SU-DHL-6 (cell line): ENCODE results near the gene ZBTB12.
A peak's percentile ranks its signal among the peaks of the same experiment; 100 is the strongest.

Source experiments
- H2AFZ ChIP-seq: fragments of 200-600 bp; sonication (generic); 2 replicates; pipeline ENCODE4 v1.6.1; 2014; ENCODE audit warnings: low read depth, mild to moderate bottlenecking, moderate library complexity, mixed read lengths, antibody characterized with exemption, low read length; ENCODE audit not compliant: severe bottlenecking
- H3F3A ChIP-seq: fragments of 200-600 bp; shearing (Covaris generic); 2 replicates; pipeline ENCODE4 v1.6.0; 2016; ENCODE audit warnings: antibody characterized with exemption, mild to moderate bottlenecking; ENCODE audit not compliant: insufficient read depth
- H3K27ac ChIP-seq: fragments of 200-600 bp; sonication (generic); 2 replicates; pipeline ENCODE4 v1.5.1; 2016; ENCODE audit warnings: low read depth, mild to moderate bottlenecking, low read length, moderate library complexity, mixed read lengths
- H3K27me3 ChIP-seq: fragments of 200-600 bp; sonication (generic), shearing (Covaris generic); 2 replicates; pipeline ENCODE4 v1.6.0; 2014; ENCODE audit warnings: mild to moderate bottlenecking, low read length
- H3K36me3 ChIP-seq: fragments of 200-600 bp; sonication (generic); 2 replicates; pipeline ENCODE4 v1.6.1; 2014; ENCODE audit warnings: mild to moderate bottlenecking, low read length, mixed read lengths
- H3K4me2 ChIP-seq: fragments of 300-600, 200-600 bp; shearing (Covaris generic), sonication (generic); 2 replicates; pipeline ENCODE4 v1.6.0; 2014; ENCODE audit warnings: low read length, low read depth, mild to moderate bottlenecking; ENCODE audit not compliant: poor library complexity, severe bottlenecking
- H3K4me3 ChIP-seq: fragments of 200-600 bp; sonication (generic); 2 replicates; pipeline ENCODE4 v1.5.1; 2014; ENCODE audit warnings: antibody characterized with exemption, low read length, mild to moderate bottlenecking, mixed read lengths; ENCODE audit not compliant: insufficient read depth, poor library complexity, severe bottlenecking
- H3K79me2 ChIP-seq: fragments of 200-600 bp; sonication (generic); 2 replicates; pipeline ENCODE4 v1.6.1; 2014; ENCODE audit warnings: mild to moderate bottlenecking, low read length, moderate library complexity; ENCODE audit not compliant: insufficient read depth
- H3K9ac ChIP-seq: fragments of 200-600 bp; sonication (generic); 2 replicates; pipeline ENCODE4 v1.7.0; 2014; ENCODE audit warnings: mild to moderate bottlenecking, low read length
- H3K9me2 ChIP-seq: fragments of 200-600 bp; sonication (generic); replicated peaks from 2 replicates; pipeline ENCODE4 v1.6.1; 2014; ENCODE audit warnings: low read length; ENCODE audit not compliant: insufficient read depth
- H3K9me3 ChIP-seq: fragments of 200-600 bp; sonication (generic); 2 replicates; pipeline ENCODE4 v1.6.1; 2014; ENCODE audit warnings: low read length, mixed read lengths; ENCODE audit not compliant: insufficient read depth
- H4K20me1 ChIP-seq: fragments of 200-600 bp; sonication (generic); 2 replicates; pipeline ENCODE4 v1.6.1; 2014; ENCODE audit warnings: low read depth, mild to moderate bottlenecking, antibody characterized with exemption, low read length, moderate library complexity, mixed read lengths
- EZH2phosphoT487 ChIP-seq: fragments of 200-600 bp; sonication (generic), shearing (Covaris generic); conservative IDR thresholded peaks from 2 replicates; pipeline ENCODE4 v1.6.1; 2018; ENCODE audit warnings: mild to moderate bottlenecking, antibody characterized with exemption, low read length, moderate library complexity, mixed read lengths
- TF ChIP-seq, protein P1 (sequence below): fragments of 200-600 bp; sonication (generic); IDR thresholded peaks from one replicate; pipeline ENCODE4 v1.5.1; 2017; ENCODE audit warnings: antibody characterized with exemption, mild to moderate bottlenecking, low read length, moderate library complexity; ENCODE audit not compliant: insufficient read depth, poor library complexity, severe bottlenecking

Gene ZBTB12

GRCh38 chr6:31861919-31862343 is 40.0 kb downstream of the ZBTB12 start:
- Histone ChIP-seq H3K9ac (peak overlapping the region; percentile 66), H3K4me2 (peak overlapping the region; percentile 78), H3K9me3 (no peaks in the 10 kb centered on the region), H3K36me3 (no peaks in the 10 kb centered on the region; the same call in 1 of the 2 replicates), H3K27me3 (no peaks in the 10 kb centered on the region), H3F3A (peaks cover 12% of the 10 kb centered on the region), H4K20me1 (no peaks in the 10 kb centered on the region), H2AFZ (no peak overlapping the region), H3K4me3 (peak overlapping the region; percentile 64), H3K9me2 (no peaks in the 10 kb centered on the region), H3K27ac (no peak overlapping the region), H3K79me2 (peaks cover 5% of the 10 kb centered on the region; the same call in 1 of the 2 replicates)
- TF ChIP-seq, protein P1, sequence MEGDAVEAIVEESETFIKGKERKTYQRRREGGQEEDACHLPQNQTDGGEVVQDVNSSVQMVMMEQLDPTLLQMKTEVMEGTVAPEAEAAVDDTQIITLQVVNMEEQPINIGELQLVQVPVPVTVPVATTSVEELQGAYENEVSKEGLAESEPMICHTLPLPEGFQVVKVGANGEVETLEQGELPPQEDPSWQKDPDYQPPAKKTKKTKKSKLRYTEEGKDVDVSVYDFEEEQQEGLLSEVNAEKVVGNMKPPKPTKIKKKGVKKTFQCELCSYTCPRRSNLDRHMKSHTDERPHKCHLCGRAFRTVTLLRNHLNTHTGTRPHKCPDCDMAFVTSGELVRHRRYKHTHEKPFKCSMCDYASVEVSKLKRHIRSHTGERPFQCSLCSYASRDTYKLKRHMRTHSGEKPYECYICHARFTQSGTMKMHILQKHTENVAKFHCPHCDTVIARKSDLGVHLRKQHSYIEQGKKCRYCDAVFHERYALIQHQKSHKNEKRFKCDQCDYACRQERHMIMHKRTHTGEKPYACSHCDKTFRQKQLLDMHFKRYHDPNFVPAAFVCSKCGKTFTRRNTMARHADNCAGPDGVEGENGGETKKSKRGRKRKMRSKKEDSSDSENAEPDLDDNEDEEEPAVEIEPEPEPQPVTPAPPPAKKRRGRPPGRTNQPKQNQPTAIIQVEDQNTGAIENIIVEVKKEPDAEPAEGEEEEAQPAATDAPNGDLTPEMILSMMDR = no peak
- no peak for TF ChIP-seq EZH2phosphoT487

DNA sequence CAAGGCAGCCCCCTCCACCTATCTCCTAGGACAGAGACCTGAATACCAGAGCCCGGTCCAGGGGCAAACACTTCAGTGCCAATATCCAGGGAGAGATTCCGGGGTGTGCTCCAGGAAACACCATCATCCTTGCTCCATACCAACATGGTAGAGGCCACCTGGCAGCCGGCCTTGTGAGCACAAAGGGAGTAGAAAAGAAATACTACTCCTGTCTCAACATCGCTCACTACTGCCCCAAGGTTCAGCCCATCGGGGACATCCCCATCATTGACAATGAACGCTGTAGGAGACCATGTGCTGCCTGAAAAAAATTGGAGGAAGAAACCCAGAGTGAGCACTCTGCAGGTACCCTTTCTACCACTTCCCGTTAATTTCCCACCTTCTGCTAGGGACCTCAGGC is 40.7 kb downstream of the ZBTB12 start:
- Histone ChIP-seq H3K27me3 (no peaks in the 10 kb centered on the region), H3K79me2 (peaks cover 5% of the 10 kb centered on the region; the same call in 1 of the 2 replicates), H3K9me2 (no peaks in the 10 kb centered on the region), H3K36me3 (no peaks in the 10 kb centered on the region; the same call in 1 of the 2 replicates), H3K4me3 (no peak overlapping the region), H3K4me2 (no peak overlapping the region), H3F3A (peaks cover 12% of the 10 kb centered on the region), H3K9me3 (no peaks in the 10 kb centered on the region), H3K27ac (no peak overlapping the region), H2AFZ (no peak overlapping the region), H3K9ac (no peak overlapping the region), H4K20me1 (no peaks in the 10 kb centered on the region)
- TF ChIP-seq EZH2phosphoT487 = no peak
- TF ChIP-seq, protein P1 = no peak

- no peaks in the 10 kb centered on the region for H3K9me3 ChIP-seq
- H3K4me3 ChIP-seq = no peak overlapping the region
- H3K27me3 ChIP-seq = no peaks in the 10 kb centered on the region
- H2AFZ ChIP-seq = no peak overlapping the region
- H3F3A ChIP-seq = peaks cover 12% of the 10 kb centered on the region
- H4K20me1 ChIP-seq = no peaks in the 10 kb centered on the region
- TF ChIP-seq EZH2phosphoT487 = no peak
- TF ChIP-seq, protein P1 = no peak
- H3K4me2 ChIP-seq = no peak overlapping the region
- no peak overlapping the region for H3K27ac ChIP-seq
- H3K79me2 ChIP-seq = peaks cover 5% of the 10 kb centered on the region; the same call in 1 of the 2 replicates
- no peaks in the 10 kb centered on the region; the same call in 1 of the 2 replicates for H3K36me3 ChIP-seq
- H3K9ac ChIP-seq = no peak overlapping the region
- no peaks in the 10 kb centered on the region for H3K9me2 ChIP-seq
Observed at GRCh38 chr6:31860349-31860748, 41.5 kb downstream of the ZBTB12 start.

DNA sequence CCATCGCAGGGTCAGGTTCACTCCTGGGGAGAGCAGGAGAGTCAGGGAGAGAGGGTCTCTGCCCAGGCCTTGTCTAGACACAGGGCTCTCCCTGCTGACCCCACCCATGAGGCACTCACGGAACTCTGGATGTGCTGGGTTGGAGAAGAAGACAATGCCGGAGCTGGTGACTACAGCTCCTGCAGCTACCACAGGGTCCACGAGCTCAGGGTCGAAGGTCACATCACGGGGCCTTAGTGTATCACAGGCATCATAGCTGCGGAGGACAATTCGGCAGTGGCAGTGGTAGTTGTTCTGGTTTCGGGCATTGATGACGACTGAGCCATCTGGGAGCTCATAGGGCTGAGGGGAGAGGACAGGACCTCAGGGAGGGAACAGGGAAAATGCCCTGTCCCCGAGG is 42.0 kb downstream of the ZBTB12 start:
- Histone ChIP-seq H3K36me3 (no peaks in the 10 kb centered on the region; the same call in 1 of the 2 replicates), H3K9ac (no peak overlapping the region), H2AFZ (no peak overlapping the region), H3K79me2 (peaks cover 5% of the 10 kb centered on the region; the same call in 1 of the 2 replicates), H3K27me3 (no peaks in the 10 kb centered on the region), H4K20me1 (no peaks in the 10 kb centered on the region), H3F3A (peaks cover 9% of the 10 kb centered on the region), H3K4me2 (no peak overlapping the region), H3K27ac (no peak overlapping the region), H3K9me3 (no peaks in the 10 kb centered on the region), H3K9me2 (no peaks in the 10 kb centered on the region), H3K4me3 (no peak overlapping the region)
- TF ChIP-seq, protein P1 = no peak
- no peak for TF ChIP-seq EZH2phosphoT487
